Trophoblast cell (in vitro differentiated cells and primary cell): ENCODE data around the gene ETV6.

Experiments
- DNase-seq, 2 donors: peaks; one replicate each; pipeline ENCODE4 v3.0.0-alpha.2; 2016
- H2AFZ ChIP-seq: 2 replicates; pipeline ENCODE4 v1.6.1; 2013; ENCODE audit warnings: low read length, moderate library complexity, mild to moderate bottlenecking; ENCODE audit not compliant: insufficient read depth, poor library complexity
- H2AK5ac ChIP-seq: 2 replicates; pipeline ENCODE4 v1.6.1; 2013; ENCODE audit warnings: mild to moderate bottlenecking, low read length
- H2BK120ac ChIP-seq: 2 replicates; pipeline ENCODE4 v1.6.1; 2013; ENCODE audit warnings: low read length, mild to moderate bottlenecking, moderate library complexity; ENCODE audit not compliant: insufficient read depth, poor library complexity
- H2BK12ac ChIP-seq: 2 replicates; pipeline ENCODE4 v1.6.1; 2013; ENCODE audit warnings: mild to moderate bottlenecking, low read length, moderate library complexity
- H2BK5ac ChIP-seq: 2 replicates; pipeline ENCODE4 v1.6.1; 2013; ENCODE audit warnings: low read length, low read depth, moderate library complexity, mild to moderate bottlenecking; ENCODE audit not compliant: poor library complexity
- H3K14ac ChIP-seq: 2 replicates; pipeline ENCODE4 v1.6.1; 2013; ENCODE audit warnings: mild to moderate bottlenecking, low read length
- H3K18ac ChIP-seq: 2 replicates; pipeline ENCODE4 v1.6.1; 2013; ENCODE audit warnings: mild to moderate bottlenecking, low read length
- H3K23ac ChIP-seq: 2 replicates; pipeline ENCODE4 v1.6.1; 2013; ENCODE audit warnings: low read length
- H3K27ac ChIP-seq: 2 replicates; pipeline ENCODE4 v1.5.1; 2013; ENCODE audit warnings: low read depth, mild to moderate bottlenecking, inconsistent platforms, low read length, moderate library complexity
- H3K27me3 ChIP-seq: 2 replicates; pipeline ENCODE4 v1.6.1; 2013; ENCODE audit warnings: inconsistent platforms, mild to moderate bottlenecking, low read length, moderate library complexity; ENCODE audit not compliant: insufficient read depth
- H3K36me3 ChIP-seq, 2 experiments: 1 replicate in 1 of 2; 2 replicates in 1 of 2; pipeline ENCODE4 v1.6.1; 2013; ENCODE audit warnings: low read length in 2 of 2, mild to moderate bottlenecking in 2 of 2, moderate library complexity in 1 of 2; ENCODE audit not compliant: insufficient read depth in 2 of 2, control insufficient read depth in 1 of 2
- H3K4ac ChIP-seq: 2 replicates; pipeline ENCODE4 v1.6.1; 2013; ENCODE audit warnings: low read depth, mild to moderate bottlenecking, low read length, moderate library complexity
- H3K4me1 ChIP-seq, 2 experiments: 1 replicate in 1 of 2; 2 replicates in 1 of 2; pipeline ENCODE4 v1.6.1; 2013; ENCODE audit warnings: low read length in 2 of 2, mild to moderate bottlenecking in 2 of 2, moderate library complexity in 1 of 2; ENCODE audit not compliant: insufficient read depth in 2 of 2, control insufficient read depth in 1 of 2
- H3K4me2 ChIP-seq: 2 replicates; pipeline ENCODE4 v1.6.1; 2013; ENCODE audit warnings: inconsistent platforms, mild to moderate bottlenecking, low read length, moderate library complexity
- H3K4me3 ChIP-seq: 2 replicates; pipeline ENCODE4 v1.5.1; 2013; ENCODE audit warnings: mild to moderate bottlenecking, low read depth, low read length, inconsistent platforms
- H3K79me1 ChIP-seq: one replicate; pipeline ENCODE4 v1.6.1; 2013; ENCODE audit warnings: low read length
- H3K79me2 ChIP-seq: 2 replicates; pipeline ENCODE4 v1.6.1; 2013; ENCODE audit warnings: low read length, mild to moderate bottlenecking; ENCODE audit not compliant: control insufficient read depth, insufficient read depth, poor library complexity
- H3K9ac ChIP-seq: 2 replicates; pipeline ENCODE4 v1.6.1; 2013; ENCODE audit warnings: mild to moderate bottlenecking, low read length
- H3K9me3 ChIP-seq: 2 replicates; pipeline ENCODE4 v1.6.1; 2013; ENCODE audit warnings: low read depth, mild to moderate bottlenecking, control low read depth, inconsistent platforms, low read length; ENCODE audit not compliant: insufficient read depth
- H4K12ac ChIP-seq: 2 replicates; pipeline ENCODE4 v1.6.1; 2013; ENCODE audit warnings: low read depth, mild to moderate bottlenecking, low read length, moderate library complexity
- H4K8ac ChIP-seq: 2 replicates; pipeline ENCODE4 v1.6.1; 2013; ENCODE audit warnings: low read depth, mild to moderate bottlenecking, low read length, moderate library complexity
- H4K91ac ChIP-seq: one replicate; pipeline ENCODE4 v1.6.1; 2013; ENCODE audit warnings: low read depth, mild to moderate bottlenecking, low read length, moderate library complexity
- WGBS: extraction: QIAGEN DNeasy Blood & Tissue Kit; methylation state at CpG from one replicate; pipeline ENCODE4 v1.1.7; 2013; ENCODE audit warnings: missing lambda C conversion rate; ENCODE audit not compliant: insufficient read length, insufficient coverage; ENCODE audit errors: extremely low coverage; 5-methylcytosine and 5-hydroxymethylcytosine counted together

The ETV6 gene

DNA sequence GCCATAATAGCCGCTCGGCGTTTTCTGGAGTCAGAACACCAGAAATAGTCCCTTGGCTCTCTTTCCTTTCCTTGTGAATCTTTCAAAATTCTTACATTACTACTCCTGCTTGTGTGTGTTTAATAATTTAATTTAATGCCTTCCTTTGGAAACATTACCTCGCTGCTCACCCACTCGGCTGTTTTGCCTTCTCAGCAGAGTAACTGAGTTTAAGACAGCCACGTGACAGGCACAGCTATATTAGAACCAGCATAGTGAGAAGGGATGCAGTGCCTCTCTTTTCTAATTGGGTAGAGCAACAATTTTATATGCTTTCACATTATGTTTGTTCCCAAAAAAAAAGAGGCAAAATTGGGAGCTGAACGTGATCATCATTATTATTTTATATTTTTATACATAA, 107.6 kb downstream of the ETV6 start:
- no peak overlapping the region for H3K27ac ChIP-seq
- H2AFZ ChIP-seq, result no peak overlapping the region
- peaks cover 2% of the 10 kb centered on the region for H3K9me3 ChIP-seq
- H3K9ac ChIP-seq, result no peak overlapping the region
- H3K79me1 ChIP-seq, result no peaks in the 10 kb centered on the region
- no peak overlapping the region for H2BK120ac ChIP-seq
- H3K79me2 ChIP-seq, result no peaks in the 10 kb centered on the region
- no peaks in the 10 kb centered on the region for H3K27me3 ChIP-seq
- no peak overlapping the region for H3K4me2 ChIP-seq
- no peak overlapping the region for H3K14ac ChIP-seq
- H2BK12ac ChIP-seq, result no peak overlapping the region
- H2AK5ac ChIP-seq, result no peak overlapping the region
- no peak overlapping the region for H4K12ac ChIP-seq
- H3K4ac ChIP-seq, result no peak overlapping the region
- peaks cover 0 to 2% of the 10 kb centered on the region in 2 experiments for H3K4me1 ChIP-seq
- no peak overlapping the region for H4K91ac ChIP-seq
- no peak overlapping the region for H2BK5ac ChIP-seq
- DNase-seq, result no peak
- peaks cover 2 to 3% of the 10 kb centered on the region in 2 experiments for H3K36me3 ChIP-seq
- no peak overlapping the region for H4K8ac ChIP-seq
- no peak overlapping the region for H3K23ac ChIP-seq
- no peak overlapping the region for H3K18ac ChIP-seq
- H3K4me3 ChIP-seq, result no peak overlapping the region
- no CpG with 5 or more reads among the region's 7 CpGs for WGBS

DNA sequence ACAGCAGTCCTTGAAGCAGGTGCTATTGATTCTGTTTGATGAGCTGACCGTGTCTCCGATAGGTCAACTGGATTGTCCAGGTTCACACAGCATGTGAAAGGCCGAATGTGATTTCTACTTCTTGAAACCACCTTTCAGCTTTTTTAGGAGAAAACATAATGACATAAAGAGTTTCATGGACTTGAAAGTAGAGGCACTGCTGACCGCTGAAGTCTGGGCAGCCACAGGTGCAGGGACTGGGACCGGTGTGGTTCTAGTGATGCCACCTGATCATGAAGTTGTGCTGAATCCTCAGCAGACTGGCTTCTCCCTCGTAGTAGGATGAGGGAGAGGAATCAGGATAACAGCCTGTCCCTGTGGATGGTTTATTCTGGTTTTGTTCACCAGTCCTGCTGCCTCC, 108.1 kb downstream of the ETV6 start:
- Histone ChIP-seq H2BK120ac (no peak overlapping the region), H3K9me3 (no peaks in the 10 kb centered on the region), H3K4me3 (no peak overlapping the region), H3K79me1 (no peaks in the 10 kb centered on the region), H4K91ac (no peak overlapping the region), H3K4me1 (peaks cover 0 to 2% of the 10 kb centered on the region in 2 experiments), H3K9ac (no peak overlapping the region), H2BK12ac (no peak overlapping the region), H3K27me3 (no peaks in the 10 kb centered on the region), H3K27ac (no peak overlapping the region), H3K18ac (no peak overlapping the region), H2AFZ (no peak overlapping the region), H3K4ac (no peak overlapping the region), H3K4me2 (no peak overlapping the region), H3K36me3 (peaks cover 0 to 3% of the 10 kb centered on the region in 2 experiments), H3K14ac (no peak overlapping the region), H2BK5ac (no peak overlapping the region), H4K8ac (no peak overlapping the region), H4K12ac (no peak overlapping the region), H3K23ac (no peak overlapping the region), H3K79me2 (no peaks in the 10 kb centered on the region), H2AK5ac (no peak overlapping the region)
- DNase-seq, result no peak
- no CpG with 5 or more reads among the region's 6 CpGs for WGBS

DNA sequence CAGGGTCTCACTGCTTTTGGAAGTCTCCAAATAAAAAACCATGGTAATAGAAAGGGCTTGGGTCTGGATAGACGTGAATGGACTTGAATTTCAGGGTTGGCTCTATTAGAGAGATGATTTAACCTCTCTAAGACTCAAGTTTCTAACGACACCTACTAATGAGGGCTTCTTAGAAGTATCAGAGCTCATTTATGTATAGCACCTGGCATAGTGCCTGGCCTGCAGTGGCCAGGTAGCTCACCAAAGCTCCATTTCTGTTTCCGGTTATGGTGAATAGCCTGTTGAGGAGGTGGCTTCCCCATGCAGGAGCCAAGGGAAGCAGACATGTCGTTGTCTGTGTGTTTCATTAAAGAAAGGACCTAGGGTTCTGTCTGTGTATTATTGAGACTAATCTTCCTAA, 108.6 kb downstream of the ETV6 start:
- H3K9ac ChIP-seq, result no peak overlapping the region

GRCh38 chr12:11758510-11759493, 109.3 kb downstream of the ETV6 start:
- Histone ChIP-seq H3K27ac (no peak overlapping the region), H3K79me2 (no peaks in the 10 kb centered on the region), H3K27me3 (no peaks in the 10 kb centered on the region), H4K12ac (no peak overlapping the region), H3K4me2 (no peak overlapping the region), H3K9ac (no peak overlapping the region), H3K36me3 (peaks cover 0 to 3% of the 10 kb centered on the region in 2 experiments), H2AK5ac (no peak overlapping the region), H3K23ac (no peak overlapping the region), H3K4me1 (peaks cover 0 to 6% of the 10 kb centered on the region in 2 experiments), H3K14ac (no peak overlapping the region), H2BK12ac (peak overlapping the region; percentile 55), H3K4ac (no peak overlapping the region), H3K4me3 (no peak overlapping the region), H3K9me3 (no peaks in the 10 kb centered on the region), H4K8ac (no peak overlapping the region), H4K91ac (no peak overlapping the region), H2BK5ac (no peak overlapping the region), H2BK120ac (no peak overlapping the region), H3K18ac (no peak overlapping the region), H2AFZ (no peak overlapping the region), H3K79me1 (no peaks in the 10 kb centered on the region)
- no peak for DNase-seq
- WGBS, result no CpG with 5 or more reads among the region's 14 CpGs

More for the DNA sequence above, 108.6 kb downstream of the ETV6 start:
- no peaks in the 10 kb centered on the region for H3K27me3 ChIP-seq
- WGBS, result no CpG with 5 or more reads among the region's 4 CpGs
- no peak overlapping the region for H3K4me3 ChIP-seq
- no peak overlapping the region for H3K14ac ChIP-seq
- no peaks in the 10 kb centered on the region for H3K79me2 ChIP-seq
- no peaks in the 10 kb centered on the region for H3K79me1 ChIP-seq
- no peaks in the 10 kb centered on the region for H3K9me3 ChIP-seq
- peaks cover 0 to 2% of the 10 kb centered on the region in 2 experiments for H3K4me1 ChIP-seq
- no peak overlapping the region for H3K23ac ChIP-seq
- H3K4ac ChIP-seq, result no peak overlapping the region
- no peak overlapping the region for H4K12ac ChIP-seq
- H3K27ac ChIP-seq, result no peak overlapping the region
- H2BK5ac ChIP-seq, result no peak overlapping the region
- no peak overlapping the region for H4K91ac ChIP-seq
- no peak overlapping the region for H2BK120ac ChIP-seq
- H3K4me2 ChIP-seq, result no peak overlapping the region
- DNase-seq, result no peak
- no peak overlapping the region for H2AK5ac ChIP-seq
- H2AFZ ChIP-seq, result no peak overlapping the region
- no peak overlapping the region for H4K8ac ChIP-seq
- H3K18ac ChIP-seq, result no peak overlapping the region
- peaks cover 0 to 3% of the 10 kb centered on the region in 2 experiments for H3K36me3 ChIP-seq
- H2BK12ac ChIP-seq, result no peak overlapping the region
